CD8-positive, alpha-beta memory T cell (primary cell): ENCODE results near the gene SNTG2. TPM values are rescaled to one million over a fixed set of nuclear protein-coding genes. Genes with fewer than 3 reads are reported as not detected.

Experiments
- CTCF ChIA-PET: fragments of 350-600 bp; sonication (Branson Sonifier 250); formaldehyde crosslinking; loops from one replicate; lab custom pipeline; 2021; ENCODE audit warnings: antibody characterized with exemption; lab: Charles Lee
- POLR2A ChIA-PET: fragments of 350-600 bp; sonication (Branson Sonifier 250); formaldehyde crosslinking; loops from one replicate; lab custom pipeline; 2021; ENCODE audit warnings: antibody characterized with exemption; lab: Charles Lee
- DNase-seq, 5 donors: peaks; one replicate each; pipeline versions ENCODE4 v3.0.0 to v3.0.0-alpha.2; 2020 to 2022; ENCODE audit warnings: mixed read lengths in 1 of 5
- H3K27ac ChIP-seq: one replicate; pipeline ENCODE4 v1.7.0; 2013; ENCODE audit warnings: low read depth, mild to moderate bottlenecking, low read length, moderate library complexity
- H3K27me3 ChIP-seq: 2 replicates; pipeline ENCODE4 v1.7.0; 2013; ENCODE audit warnings: low read length, mild to moderate bottlenecking; ENCODE audit not compliant: insufficient read depth, poor library complexity, severe bottlenecking
- H3K36me3 ChIP-seq: 2 replicates; pipeline ENCODE4 v1.7.0; 2013; ENCODE audit warnings: mild to moderate bottlenecking, low read length, moderate library complexity; ENCODE audit not compliant: insufficient read depth
- H3K4me1 ChIP-seq: 2 replicates; pipeline ENCODE4 v1.7.0; 2013; ENCODE audit warnings: mild to moderate bottlenecking, low read length, moderate library complexity; ENCODE audit not compliant: insufficient read depth
- H3K4me3 ChIP-seq: 2 replicates; pipeline ENCODE4 v1.7.0; 2013; ENCODE audit warnings: mild to moderate bottlenecking, low read length
- H3K9me3 ChIP-seq: 2 replicates; pipeline ENCODE4 v1.7.0; 2013; ENCODE audit warnings: mild to moderate bottlenecking, low read length
- H3K27ac Mint-ChIP-seq, 8 donors: one replicate each; pipeline ENCODE4 v1.8.0; 2020 to 2021; ENCODE audit warnings: mixed read lengths in 8 of 8, mild to moderate bottlenecking in 6 of 8, inconsistent platforms in 3 of 8, moderate library complexity in 3 of 8
- H3K27me3 Mint-ChIP-seq, 2 donors: one replicate each; pipeline ENCODE4 v1.8.0; 2020 to 2021; ENCODE audit warnings: mixed read lengths in 2 of 2, mild to moderate bottlenecking in 1 of 2, moderate library complexity in 1 of 2
- H3K36me3 Mint-ChIP-seq, 3 donors: one replicate each; pipeline ENCODE4 v1.8.0; 2020 to 2021; ENCODE audit warnings: mixed read lengths in 3 of 3, inconsistent platforms in 1 of 3, mild to moderate bottlenecking in 1 of 3
- H3K4me1 Mint-ChIP-seq, 3 donors: one replicate each; pipeline ENCODE4 v1.8.0; 2020 to 2021; ENCODE audit warnings: mixed read lengths in 3 of 3, inconsistent platforms in 1 of 3, mild to moderate bottlenecking in 1 of 3
- H3K4me3 Mint-ChIP-seq, 7 donors: one replicate each; pipeline ENCODE4 v1.8.0; 2020 to 2021; ENCODE audit warnings: mixed read lengths in 7 of 7, mild to moderate bottlenecking in 6 of 7, moderate library complexity in 4 of 7, inconsistent platforms in 2 of 7
- H3K9me3 Mint-ChIP-seq, 5 donors: one replicate each; pipeline ENCODE4 v1.8.0; 2020 to 2022; ENCODE audit warnings: mixed read lengths in 5 of 5, mild to moderate bottlenecking in 3 of 5, moderate library complexity in 2 of 5, inconsistent platforms in 1 of 5
- polyA plus RNA-seq: library from polyadenylated mRNA; unstranded; fragments of 300-500 nt; fragmentation: Illumina TruSeq; gene quantifications from one replicate; pipeline ENCODE4 v1.2.3, GENCODE V29; 2021
- total RNA-seq, 2 experiments: library from RNA; stranded (reverse); gene quantifications; one replicate each; pipeline ENCODE4 v1.2.3, GENCODE V29; 2021

The SNTG2 gene
- total and polyA plus RNA-seq, 3 experiments from 2014 or later: 0.30 to 1.7 (median 1.3) TPM

DNA sequence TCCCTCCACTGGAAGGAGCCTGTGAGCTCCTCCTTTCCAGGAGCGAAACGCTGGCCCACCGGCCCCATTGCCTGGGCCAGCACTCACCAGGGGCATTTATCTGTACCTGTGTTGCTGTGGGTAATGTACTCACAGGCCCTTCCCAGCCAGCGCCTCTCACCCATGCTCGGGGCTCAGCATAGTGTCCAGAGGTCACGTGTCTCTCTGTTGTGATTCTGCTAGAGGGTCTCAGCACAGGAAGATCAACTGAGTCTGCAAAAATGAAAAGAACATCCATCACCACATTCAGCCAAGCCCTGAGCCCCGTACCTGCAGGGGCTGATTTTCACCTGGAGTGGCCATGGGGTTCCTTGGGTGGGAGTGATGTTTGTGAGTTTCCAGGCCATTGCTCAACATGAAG, 359.6 kb downstream of the SNTG2 start:
- Mint-ChIP-seq H3K9me3 (peaks cover 0 to 4% (median 1%) of the 10 kb centered on the region in 5 donors), H3K27me3 (peaks cover 0 to 3% of the 10 kb centered on the region in 2 donors), H3K27ac (no peak overlapping the region), H3K4me3 (no peak overlapping the region), H3K36me3 (peaks cover 0 to 4% (median 0%) of the 10 kb centered on the region in 3 donors), H3K4me1 (no peaks in the 10 kb centered on the region)
- no peaks in the 10 kb centered on the region for H3K36me3 ChIP-seq
- DNase-seq: no peak
- no peak overlapping the region for H3K27ac ChIP-seq
- ChIA-PET POLR2A (no interaction called here), CTCF (no interaction called here)
- no peaks in the 10 kb centered on the region for H3K27me3 ChIP-seq
- no peak overlapping the region for H3K4me3 ChIP-seq
- H3K4me1 ChIP-seq: no peaks in the 10 kb centered on the region
- no peaks in the 10 kb centered on the region for H3K9me3 ChIP-seq

DNA sequence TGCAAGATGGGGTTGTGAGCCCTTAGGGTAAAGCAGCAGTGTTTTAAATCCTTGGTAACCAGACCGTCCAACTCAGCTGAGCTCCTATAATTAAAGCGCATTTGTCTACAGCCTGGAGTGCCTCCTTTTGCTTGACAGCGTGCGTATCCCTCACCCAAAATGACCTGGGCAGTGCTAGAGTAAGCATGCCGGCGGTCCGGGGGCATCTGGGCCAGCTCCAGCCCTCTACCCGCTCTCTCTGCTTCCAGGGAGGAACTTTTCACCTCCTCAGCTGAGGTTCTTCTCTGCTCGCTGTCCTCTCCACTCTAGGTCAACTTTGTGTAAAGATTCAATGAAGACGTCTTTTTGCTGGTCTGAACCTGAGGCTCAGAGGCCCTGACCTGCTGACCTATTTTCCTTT, 360.2 kb downstream of the SNTG2 start:
- DNase-seq: no peak

DNA sequence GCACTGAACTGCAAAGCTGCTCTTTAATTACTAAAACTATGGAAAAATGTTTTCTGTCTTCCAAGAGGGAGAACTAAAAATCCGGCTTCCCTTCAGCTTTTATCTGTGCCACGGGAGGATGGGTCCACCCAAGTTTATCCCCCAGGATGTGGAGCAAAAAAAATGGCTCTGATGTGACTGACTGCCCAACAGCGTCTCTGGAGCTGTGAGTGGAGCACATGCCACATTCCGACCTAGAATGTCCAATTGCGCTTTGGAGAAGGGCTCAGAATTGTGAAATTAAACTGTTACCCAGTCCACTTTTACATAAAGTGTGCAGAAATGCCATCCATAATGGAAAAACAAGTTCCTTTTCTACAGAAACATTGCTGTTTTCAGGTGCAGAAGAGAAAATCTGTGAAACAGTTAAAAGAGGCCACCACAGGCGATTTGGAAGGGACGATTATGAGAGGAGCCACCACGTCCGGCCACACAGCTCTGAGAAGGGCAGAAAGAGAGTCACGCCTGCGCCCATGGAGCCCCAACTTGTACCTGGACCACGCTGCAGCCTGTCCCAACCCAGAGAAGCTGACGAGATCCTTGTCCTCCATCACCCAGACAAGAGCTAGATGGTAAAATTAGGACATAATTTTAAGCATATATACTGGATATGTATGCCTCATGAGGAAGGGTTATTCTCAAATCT, 362.7 kb downstream of the SNTG2 start:
- Mint-ChIP-seq H3K4me3 (no peak overlapping the region), H3K4me1 (no peaks in the 10 kb centered on the region), H3K27ac (no peak overlapping the region), H3K27me3 (peaks cover 0 to 5% of the 10 kb centered on the region in 2 donors), H3K36me3 (peaks cover 0 to 5% (median 0%) of the 10 kb centered on the region in 3 donors), H3K9me3 (no peaks in the 10 kb centered on the region)
- Histone ChIP-seq H3K4me3 (no peak overlapping the region), H3K36me3 (no peaks in the 10 kb centered on the region), H3K27me3 (no peaks in the 10 kb centered on the region), H3K9me3 (no peaks in the 10 kb centered on the region), H3K4me1 (no peaks in the 10 kb centered on the region), H3K27ac (no peak overlapping the region)
- CTCF ChIA-PET: interaction anchor here (0.6 kb wide), 1 partner anchor 9 kb away, joined by 3 read pairs; no protein-coding TSS in a partner anchor
- POLR2A ChIA-PET: no interaction called here
- DNase-seq: no peak

More for the DNA sequence above, 360.2 kb downstream of the SNTG2 start:
- ChIA-PET POLR2A (no interaction called here), CTCF (no interaction called here)
- Mint-ChIP-seq H3K27me3 (peaks cover 0 to 5% of the 10 kb centered on the region in 2 donors), H3K27ac (no peak overlapping the region), H3K36me3 (peaks cover 0 to 5% (median 0%) of the 10 kb centered on the region in 3 donors), H3K4me3 (no peak overlapping the region), H3K9me3 (peaks cover 0 to 4% (median 1%) of the 10 kb centered on the region in 5 donors), H3K4me1 (no peaks in the 10 kb centered on the region)
- H3K9me3 ChIP-seq: no peaks in the 10 kb centered on the region
- H3K27me3 ChIP-seq: no peaks in the 10 kb centered on the region
- no peak overlapping the region for H3K4me3 ChIP-seq
- no peak overlapping the region for H3K27ac ChIP-seq
- H3K36me3 ChIP-seq: no peaks in the 10 kb centered on the region
- no peaks in the 10 kb centered on the region for H3K4me1 ChIP-seq

DNA sequence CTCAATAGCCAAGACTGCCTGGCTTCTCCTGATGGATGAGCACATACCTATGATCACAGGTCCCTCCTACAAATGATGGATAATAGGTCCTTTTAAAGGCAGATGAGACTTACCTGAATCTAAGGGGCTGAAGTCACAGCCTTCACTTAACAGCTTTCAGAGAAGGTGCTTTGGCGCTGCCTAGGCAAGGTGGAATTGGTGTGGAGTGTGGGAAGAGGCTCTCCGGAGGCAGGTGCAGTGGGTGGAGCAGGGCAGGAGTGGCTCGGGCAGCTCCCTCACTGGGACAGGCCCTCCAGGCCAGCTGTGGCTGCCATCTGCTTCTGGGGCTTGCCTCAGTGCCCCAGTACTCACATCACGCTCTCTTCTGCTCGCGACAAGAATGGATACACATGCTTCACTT, 363.6 kb downstream of the SNTG2 start:
- Histone ChIP-seq H3K9me3 (no peaks in the 10 kb centered on the region), H3K27me3 (no peaks in the 10 kb centered on the region), H3K27ac (no peak overlapping the region), H3K36me3 (no peaks in the 10 kb centered on the region), H3K4me1 (no peaks in the 10 kb centered on the region), H3K4me3 (no peak overlapping the region)
- Mint-ChIP-seq H3K4me3 (no peak overlapping the region), H3K36me3 (peaks cover 0 to 4% (median 0%) of the 10 kb centered on the region in 3 donors), H3K4me1 (no peaks in the 10 kb centered on the region), H3K27me3 (peaks cover 0 to 5% of the 10 kb centered on the region in 2 donors), H3K9me3 (no peaks in the 10 kb centered on the region), H3K27ac (no peak overlapping the region)
- POLR2A ChIA-PET: no interaction called here
- DNase-seq: no peak
- CTCF ChIA-PET: no interaction called here

DNA sequence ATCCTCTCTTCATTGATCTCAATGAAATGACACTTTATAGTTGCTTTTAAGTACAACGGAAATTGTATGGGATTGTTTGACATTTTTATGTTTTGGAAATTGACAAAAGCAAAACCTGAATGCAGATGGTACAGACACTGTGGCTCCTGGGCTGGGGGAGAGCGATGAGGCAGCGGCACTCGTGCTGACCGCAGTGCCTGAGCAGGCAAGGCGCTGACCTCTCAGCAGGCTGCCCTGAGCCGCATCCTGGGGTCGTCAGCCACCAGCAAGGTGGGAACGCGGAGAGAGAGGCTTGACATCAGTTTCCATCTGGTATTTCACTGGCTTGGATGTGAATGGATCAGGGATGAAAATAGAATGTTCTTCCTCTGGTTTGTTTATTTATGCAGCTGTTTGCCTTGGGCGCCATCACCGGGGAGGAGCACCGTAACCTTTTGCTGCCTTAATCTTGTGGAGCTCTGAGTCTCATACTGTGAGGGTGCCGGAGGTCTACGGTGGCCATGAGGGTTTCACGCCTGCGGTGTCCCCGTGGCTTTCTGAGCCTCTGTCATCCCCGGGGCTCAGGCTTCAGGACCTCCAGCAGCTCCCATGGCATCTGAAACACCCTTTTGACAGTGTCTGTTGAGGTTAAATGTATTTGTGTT, 367.8 kb downstream of the SNTG2 start:
- H3K9me3 ChIP-seq: no peaks in the 10 kb centered on the region
- Mint-ChIP-seq H3K4me3 (peak overlapping the region in 1 of 7 donors; percentile 7), H3K27ac (peak overlapping the region in 1 of 8 donors; percentile 52), H3K27me3 (peaks cover 0 to 2% of the 10 kb centered on the region in 2 donors), H3K9me3 (no peaks in the 10 kb centered on the region), H3K36me3 (peaks cover 0 to 2% (median 0%) of the 10 kb centered on the region in 3 donors), H3K4me1 (no peaks in the 10 kb centered on the region)
- H3K36me3 ChIP-seq: no peaks in the 10 kb centered on the region
- no peak overlapping the region for H3K27ac ChIP-seq
- H3K4me1 ChIP-seq: no peaks in the 10 kb centered on the region
- no peak overlapping the region for H3K4me3 ChIP-seq
- DNase-seq: no peak
- H3K27me3 ChIP-seq: no peaks in the 10 kb centered on the region
- CTCF ChIA-PET: no interaction called here
- POLR2A ChIA-PET: no interaction called here

DNA sequence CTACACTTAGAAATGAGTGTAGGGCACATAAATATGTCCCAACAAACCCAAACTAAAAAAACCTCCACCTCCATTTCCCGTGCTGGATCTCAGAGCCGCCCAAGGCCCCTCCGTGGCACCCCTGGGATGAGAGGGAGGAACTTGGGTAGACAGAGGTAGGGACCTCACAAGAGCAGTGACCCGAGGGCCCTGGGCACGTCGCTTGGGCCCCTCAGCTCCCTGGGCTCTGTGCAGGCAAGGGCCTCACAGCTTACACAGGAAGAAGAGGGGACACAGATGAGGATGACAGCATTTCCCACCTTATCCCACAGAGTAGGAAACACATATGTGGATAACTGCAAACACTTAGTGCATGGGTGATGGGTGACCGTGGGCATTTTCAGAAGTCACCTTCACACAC, 368.7 kb downstream of the SNTG2 start:
- H3K4me3 Mint-ChIP-seq: no peak overlapping the region
- no peak overlapping the region for H3K27ac ChIP-seq
- peak overlapping the region in 1 of 8 donors; percentile 54 for H3K27ac Mint-ChIP-seq
- H3K36me3 Mint-ChIP-seq: peaks cover 0 to 2% (median 0%) of the 10 kb centered on the region in 3 donors
- H3K9me3 Mint-ChIP-seq: no peaks in the 10 kb centered on the region
- H3K27me3 ChIP-seq: no peaks in the 10 kb centered on the region
- no peaks in the 10 kb centered on the region for H3K4me1 Mint-ChIP-seq
- POLR2A ChIA-PET: no interaction called here
- CTCF ChIA-PET: no interaction called here
- no peaks in the 10 kb centered on the region for H3K9me3 ChIP-seq
- no peaks in the 10 kb centered on the region for H3K4me1 ChIP-seq
- H3K27me3 Mint-ChIP-seq: peaks cover 0 to 2% of the 10 kb centered on the region in 2 donors
- H3K36me3 ChIP-seq: no peaks in the 10 kb centered on the region
- no peak overlapping the region for H3K4me3 ChIP-seq
- DNase-seq: no peak

DNA sequence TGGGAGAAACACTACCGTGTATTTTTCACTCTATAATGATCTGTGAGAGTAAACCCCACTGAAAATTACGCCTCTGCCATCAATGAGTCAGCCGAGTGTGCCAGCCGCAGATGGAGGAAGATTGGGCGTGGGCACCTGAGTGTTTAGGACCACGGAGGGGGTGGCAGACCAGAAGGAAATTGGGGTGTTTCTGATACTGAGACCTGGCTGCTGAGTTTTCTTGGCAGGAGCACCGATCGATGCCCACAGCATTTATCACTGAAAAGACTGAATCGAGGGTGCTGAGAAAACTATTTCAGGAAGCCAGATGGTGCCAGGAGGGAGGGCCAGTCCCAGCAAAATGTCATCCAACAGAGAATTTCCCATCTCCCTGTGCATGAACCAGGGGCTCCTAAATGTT, 370.7 kb downstream of the SNTG2 start:
- H3K4me3 Mint-ChIP-seq: no peak overlapping the region
- Histone ChIP-seq H3K27me3 (no peaks in the 10 kb centered on the region), H3K4me1 (no peaks in the 10 kb centered on the region), H3K4me3 (no peak overlapping the region), H3K9me3 (no peaks in the 10 kb centered on the region), H3K27ac (no peak overlapping the region), H3K36me3 (no peaks in the 10 kb centered on the region)
- H3K4me1 Mint-ChIP-seq: no peaks in the 10 kb centered on the region
- CTCF ChIA-PET: no interaction called here
- no peak overlapping the region for H3K27ac Mint-ChIP-seq
- DNase-seq: no peak
- POLR2A ChIA-PET: no interaction called here
- H3K36me3 Mint-ChIP-seq: no peaks in the 10 kb centered on the region
- H3K9me3 Mint-ChIP-seq: no peaks in the 10 kb centered on the region
- no peaks in the 10 kb centered on the region for H3K27me3 Mint-ChIP-seq

DNA sequence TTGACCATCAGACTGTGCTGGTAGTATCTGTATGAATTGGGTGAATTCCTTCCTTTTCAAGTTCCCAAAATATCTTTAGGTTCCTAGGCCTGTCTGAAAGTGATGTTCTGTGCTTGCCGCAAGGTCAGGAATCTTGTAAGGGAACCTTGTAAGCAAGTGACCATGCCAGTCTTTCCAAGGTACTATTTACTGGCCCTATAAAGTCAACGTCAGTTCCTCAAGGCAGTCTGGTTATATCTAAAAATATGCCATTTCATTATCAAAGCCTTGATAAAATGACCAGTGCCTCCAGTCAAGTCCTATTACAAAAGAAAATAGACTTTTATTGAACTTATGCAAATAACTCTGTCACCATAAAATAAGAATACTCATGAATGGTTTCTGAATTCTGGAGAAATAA, 374.2 kb downstream of the SNTG2 start:
- DNase-seq: no peak

More for the DNA sequence above, 374.2 kb downstream of the SNTG2 start:
- Histone ChIP-seq H3K27ac (no peak overlapping the region), H3K4me3 (no peak overlapping the region), H3K9me3 (no peaks in the 10 kb centered on the region), H3K27me3 (no peaks in the 10 kb centered on the region), H3K4me1 (no peaks in the 10 kb centered on the region), H3K36me3 (no peaks in the 10 kb centered on the region)
- POLR2A ChIA-PET: no interaction called here
- Mint-ChIP-seq H3K4me3 (no peak overlapping the region), H3K27ac (no peak overlapping the region), H3K36me3 (peaks cover 0 to 1% (median 1%) of the 10 kb centered on the region in 3 donors), H3K27me3 (peaks cover 0 to 2% of the 10 kb centered on the region in 2 donors), H3K9me3 (no peaks in the 10 kb centered on the region), H3K4me1 (no peaks in the 10 kb centered on the region)
- CTCF ChIA-PET: no interaction called here
